Astrocyte of the cerebellum (primary cell): Measurements from ENCODE around the gene RPP30.

Experiments used
- DNase-seq: peaks from one replicate; pipeline ENCODE4 v3.0.0-alpha.2; 2011; ENCODE audit warnings: low read depth
- H3K4me3 ChIP-seq: 2 replicates; pipeline ENCODE4 v1.5.1; 2011; ENCODE audit warnings: mild to moderate bottlenecking, low read depth, low read length, moderate library complexity
- CTCF ChIP-seq: IDR thresholded peaks from 2 replicates; pipeline ENCODE4 v1.5.1; 2012; ENCODE audit warnings: low read length, low read depth, moderate library complexity, mild to moderate bottlenecking; ENCODE audit errors: missing control alignments
- in situ Hi-C: cut with HindIII; loops from 2 replicates; pipeline ENCODE4 v1.10.0; 2017; ENCODE audit warnings: low sequenced_read_pairs

RPP30 gene

GRCh38 chr10:90905925-90906324, 34.2 kb downstream of the RPP30 start:
- in situ Hi-C loops: loop anchor here (25.0 kb wide), 1 partner anchor 356 kb away; no protein-coding TSS in a partner anchor
- H3K4me3 ChIP-seq: no peak overlapping the region
- TF ChIP-seq CTCF: no peak
- no peak for DNase-seq

- H3K4me3 ChIP-seq: no peak overlapping the region
- no peak for DNase-seq
- TF ChIP-seq CTCF: no peak
- in situ Hi-C loops: loop anchor here (25.0 kb wide), 1 partner anchor 356 kb away; no protein-coding TSS in a partner anchor
Measured at GRCh38 chr10:90906596-90906995, 34.8 kb downstream of the RPP30 start.

- in situ Hi-C loops: loop anchor here (25.0 kb wide), 1 partner anchor 351 kb away; no protein-coding TSS in a partner anchor
- peak; percentile 58 for DNase-seq
- no peak overlapping the region for H3K4me3 ChIP-seq
- peak; percentile 77 for TF ChIP-seq CTCF
Measured at GRCh38 chr10:90911133-90912051, 39.6 kb downstream of the RPP30 start.

- no peak for TF ChIP-seq CTCF
- no peak overlapping the region for H3K4me3 ChIP-seq
- DNase-seq: no peak
- in situ Hi-C loops: loop anchor here (25.0 kb wide), 1 partner anchor 350 kb away; no protein-coding TSS in a partner anchor
Measured at GRCh38 chr10:90912174-90912573, 40.4 kb downstream of the RPP30 start.

- no peak for TF ChIP-seq CTCF
- in situ Hi-C loops: loop anchor here (25.0 kb wide), 1 partner anchor 349 kb away; no protein-coding TSS in a partner anchor
- no peak overlapping the region for H3K4me3 ChIP-seq
- DNase-seq: no peak
Measured at GRCh38 chr10:90912854-90913479, 41.2 kb downstream of the RPP30 start.

GRCh38 chr10:90913774-90914420, 42.1 kb downstream of the RPP30 start:
- DNase-seq: no peak
- TF ChIP-seq CTCF: no peak
- in situ Hi-C loops: loop anchor here (25.0 kb wide), 1 partner anchor 348 kb away; no protein-coding TSS in a partner anchor

More at GRCh38 chr10:90913774-90914420, 42.1 kb downstream of the RPP30 start:
- no peak overlapping the region for H3K4me3 ChIP-seq
